ENCODE measurements around the gene BCL10. TPM values are rescaled to one million over a fixed set of nuclear protein-coding genes. Genes with fewer than 3 reads are reported as not detected.

The BCL10 gene
- total and polyA plus RNA-seq, 2 of the 13 experiments (the other 11 are each of a cell fraction or from before 2014, with no cell fraction given) = 3.7 to 14.1 TPM

- TF ChIP-seq ZBTB49 (CRISPR knock-in tag; IDR thresholded peaks at IDR 0.05; ENCODE audit: borderline replicate concordance) = no peak
- no peak for TF ChIP-seq ZSCAN31 (CRISPR knock-in tag; IDR thresholded peaks at IDR 0.05; ENCODE audit: low read depth)
- TF ChIP-seq ZNF775 (CRISPR knock-in tag; IDR thresholded peaks at IDR 0.05; ENCODE audit: borderline replicate concordance) = no peak
- no peak for TF ChIP-seq ZNF33A (CRISPR knock-in tag; IDR thresholded peaks at IDR 0.05; ENCODE audit: borderline replicate concordance)
- no peak for TF ChIP-seq MBD4 (IDR thresholded peaks at IDR 0.05; ENCODE audit: borderline replicate concordance, low read length)
- TF ChIP-seq ZFP37 (CRISPR knock-in tag; IDR thresholded peaks at IDR 0.05; ENCODE audit: borderline replicate concordance) = no peak
Measured at GRCh38 chr1:85243372-85243771, 33.1 kb downstream of the BCL10 start (continued).

- 5% methylated on average over 1 of the region's 1 CpG for WGBS (ENCODE audit: low lambda C conversion rate)
- in situ Hi-C loops (cut with HindIII; ENCODE audit: extremely low pct_ligation_motif_present, low pct_unique_long_range_greater_than_20kb) (no loop called here), intact Hi-C loops (cut with micrococcal nuclease; ENCODE audit: unreplicated experiment) (no loop called here)
- Histone ChIP-seq H3K36me3 (replicated peaks in 1 of 2; ENCODE audit: control insufficient read depth in 1 of 2, insufficient read depth in 2 of 2, low read length in 2 of 2) (no peaks in the 10 kb centered on the region), H3K4me2 (ENCODE audit: low read depth, low read length) (no peak overlapping the region), H3K4me3 (replicated peaks in 1 of 3; ENCODE audit: insufficient read depth in 1 of 3, low read depth in 2 of 3, low read length in 3 of 3) (no peak overlapping the region), H2AFZ (ENCODE audit: low read length) (no peak overlapping the region), H3K79me2 (ENCODE audit: insufficient read depth, low read length) (no peaks in the 10 kb centered on the region), H3K9me3 (ENCODE audit: low read length) (no peaks in the 10 kb centered on the region), H3K27ac (ENCODE audit: extremely low read length, insufficient read depth, low read length) (no peak overlapping the region), H3K9ac (ENCODE audit: insufficient read depth, low read depth, low read length) (no peak overlapping the region), H3K27me3 (ENCODE audit: control insufficient read depth in 1 of 2, insufficient read depth in 2 of 2, low read length in 2 of 2) (no peaks in the 10 kb centered on the region), H3K4me1 (ENCODE audit: insufficient read depth, low read length) (0 out of 2 replicates have a peak, but pooled peaks cover 7% of the 10 kb centered on the region), H4K20me1 (ENCODE audit: insufficient read depth, low read length) (no peaks in the 10 kb centered on the region)
- TF ChIP-seq RARA (CRISPR knock-in tag; IDR thresholded peaks at IDR 0.05) = no peak
- TF ChIP-seq NONO (IDR thresholded peaks at IDR 0.05) = no peak
- TF ChIP-seq NONO (CRISPR knock-in tag; conservative IDR thresholded peaks at IDR 0.05) = no peak
- no peak for TF ChIP-seq NFYB (CRISPR knock-in tag; IDR thresholded peaks at IDR 0.05)
- BruUV-seq (replicated peaks) = no TSS peak
- FAIRE-seq (no peak), ATAC-seq (no peak), DNase-seq (ENCODE audit: low spot score) (no peak)
- ChIA-PET POLR2A (no interaction called here), CTCF (ENCODE audit: low intra/inter-chr PET ratio, low total read pairs) (no interaction called here)
Measured at GRCh38 chr1:85240643-85241042, 35.8 kb downstream of the BCL10 start.
